AG04449 (cell line): ENCODE data around the gene HSH2D.
"Not testable (repeated sequence)": the region's sequence is repeated elsewhere in the genome, so short reads cannot be mapped to it uniquely, and the experiment has no call there.

Source experiments
- CTCF ChIA-PET: fragments of 350-600 bp; formaldehyde crosslinking; extraction: SDS; loops from one replicate; lab custom pipeline; 2021; ENCODE audit warnings: antibody characterized with exemption; lab: Yijun Ruan, JAX
- POLR2A ChIA-PET: fragments of 400-600, 350-600 bp; formaldehyde crosslinking; extraction: SDS; loops from one replicate; lab custom pipeline; 2020; ENCODE audit warnings: antibody characterized with exemption, inconsistent platforms; lab: Yijun Ruan, JAX
- DNase-seq: peaks from one replicate; pipeline ENCODE4 v3.0.0-alpha.2; 2010; ENCODE audit warnings: low read depth, low spot score
- H3K4me3 ChIP-seq: 2 replicates; pipeline ENCODE4 v1.5.1; 2011; ENCODE audit warnings: low read depth, mild to moderate bottlenecking, control low read depth, low read length
- CTCF ChIP-seq: IDR thresholded peaks from one replicate; pipeline ENCODE4 v1.5.1; 2011; ENCODE audit warnings: mild to moderate bottlenecking, moderate library complexity, low read length, control low read depth, inconsistent platforms; ENCODE audit not compliant: insufficient read depth; ENCODE audit errors: missing control alignments

Gene HSH2D

GRCh38 chr19:16167055-16167454 is 23.6 kb downstream of the HSH2D start:
- CTCF ChIA-PET = no interaction called here
- DNase-seq = no peak
- no peak for TF ChIP-seq CTCF
- POLR2A ChIA-PET = no interaction called here
- H3K4me3 ChIP-seq = no peak overlapping the region

GRCh38 chr19:16168465-16169081 is 25.1 kb downstream of the HSH2D start:
- no peak for DNase-seq
- H3K4me3 ChIP-seq = no peak overlapping the region
- ChIA-PET CTCF (interaction anchor here (1.2 to 3.3 kb wide), 4 partner anchors 12 to 127 kb away, joined by 4 to 13 read pairs (median 8); no protein-coding TSS in a partner anchor), POLR2A (no interaction called here)
- TF ChIP-seq CTCF = no peak

- H3K4me3 ChIP-seq = no peak overlapping the region
- DNase-seq = no peak
- ChIA-PET CTCF (interaction anchor here (0.9 to 3.3 kb wide), 4 partner anchors 10 to 144 kb away, joined by 3 to 13 read pairs (median 8); no protein-coding TSS in a partner anchor), POLR2A (no interaction called here)
- TF ChIP-seq CTCF = no peak
Observed at GRCh38 chr19:16170134-16170533, 26.6 kb downstream of the HSH2D start.

GRCh38 chr19:16175954-16176353 is 32.5 kb downstream of the HSH2D start:
- POLR2A ChIA-PET = no interaction called here
- TF ChIP-seq CTCF = no peak

GRCh38 chr19:16178866-16179265 is 35.4 kb downstream of the HSH2D start:
- POLR2A ChIA-PET, DNase-seq, H3K4me3 ChIP-seq: not testable (repeated sequence)
- CTCF ChIA-PET = interaction anchor here (0.6 to 6.4 kb wide), 5 partner anchors 9 to 552 kb away, joined by 4 to 86 read pairs (median 7); no protein-coding TSS in a partner anchor

More at GRCh38 chr19:16175954-16176353, 32.5 kb downstream of the HSH2D start:
- H3K4me3 ChIP-seq = no peak overlapping the region
- CTCF ChIA-PET = no interaction called here
- no peak for DNase-seq

GRCh38 chr19:16180611-16181010 is 37.1 kb downstream of the HSH2D start:
- POLR2A ChIA-PET = interaction anchor here (1.0 to 1.3 kb wide), 2 partner anchors 105 to 139 kb away, joined by 3 to 9 read pairs; partner anchors contain the start of gene TPM4
- DNase-seq = peak; percentile 77
- H3K4me3 ChIP-seq = no peak overlapping the region
- no peak for TF ChIP-seq CTCF
- CTCF ChIA-PET = interaction anchor here (0.6 to 6.4 kb wide), 16 partner anchors 11 to 551 kb away, joined by 3 to 86 read pairs (median 6); partner anchors contain the start of gene RAB8A
